NCI-H2029 treated with DMSO at 0.1 percent for 48 hours (cell line): ENCODE results near the gene OLIG2.

Experiments
- DNase-seq: peaks from one replicate; lab custom pipeline; 2025; lab: John Stamatoyannopoulos, UW

OLIG2 gene

GRCh38 chr21:33019885-33020557, 5.7 kb upstream of the OLIG2 start:
- DNase-seq = no peak

- DNase-seq = no peak
Measured at GRCh38 chr21:33020558-33021100, 5.1 kb upstream of the OLIG2 start.

GRCh38 chr21:33021150-33021549, 4.6 kb upstream of the OLIG2 start:
- no peak for DNase-seq

GRCh38 chr21:33021667-33022066, 4.1 kb upstream of the OLIG2 start:
- no peak for DNase-seq

GRCh38 chr21:33022489-33022827, 3.3 kb upstream of the OLIG2 start:
- no peak for DNase-seq

GRCh38 chr21:33022828-33023573, 2.7 kb upstream of the OLIG2 start:
- no peak for DNase-seq

GRCh38 chr21:33023574-33024200, 2.0 kb upstream of the OLIG2 start:
- DNase-seq = no peak

GRCh38 chr21:33024201-33025103, 1.3 kb upstream of the OLIG2 start:
- no peak for DNase-seq

GRCh38 chr21:33025106-33025488, 638 bp upstream of the OLIG2 start:
- DNase-seq = no peak

GRCh38 chr21:33026443-33026858, 716 bp downstream of the OLIG2 start:
- no peak for DNase-seq

GRCh38 chr21:33026878-33027400, 1.2 kb downstream of the OLIG2 start:
- no peak for DNase-seq

- DNase-seq = no peak
Measured at GRCh38 chr21:33027401-33028286, 1.9 kb downstream of the OLIG2 start.

GRCh38 chr21:33028287-33028670, 2.5 kb downstream of the OLIG2 start:
- DNase-seq = no peak

GRCh38 chr21:33028773-33029384, 3.1 kb downstream of the OLIG2 start:
- DNase-seq = no peak

- DNase-seq = no peak
Measured at GRCh38 chr21:33029385-33029921, 3.7 kb downstream of the OLIG2 start.

GRCh38 chr21:33029975-33030461, 4.3 kb downstream of the OLIG2 start:
- no peak for DNase-seq

GRCh38 chr21:33030633-33031032, 4.9 kb downstream of the OLIG2 start:
- DNase-seq = no peak

GRCh38 chr21:33031152-33031911, 5.6 kb downstream of the OLIG2 start:
- no peak for DNase-seq

- no peak for DNase-seq
Measured at GRCh38 chr21:33032434-33033047, 6.8 kb downstream of the OLIG2 start.
